Activated CD4-positive, alpha-beta memory T cell treated with anti-CD3 and anti-CD28 coated beads, Interleukin-2, amount 10 ng/mL, durations not matched to agents 7 days and 5 days (primary cell): Measurements from ENCODE around the gene EIF5. TPM values are rescaled to one million over a fixed set of nuclear protein-coding genes. Genes with fewer than 3 reads are reported as not detected.

Source experiments
- total RNA-seq, 2 experiments: library from RNA; stranded (reverse); gene quantifications; one replicate each; pipeline ENCODE4 v1.2.3, GENCODE V29; 2021

EIF5 gene
- total RNA-seq, 2 experiments from 2014 or later, result 188 to 197 TPM

Other genes with a start within 250 kb of the EIF5 start
- gene EXOC3L4, start 239.5 kb upstream of the EIF5 start, total RNA-seq, result not detected
- gene TNFAIP2, start 210.8 kb upstream of the EIF5 start, total RNA-seq, result under 1 TPM; 0.20 to 0.50 TPM
- gene MARK3, start 51.2 kb downstream of the EIF5 start, total RNA-seq, result 10 to 100 TPM; 76.0 to 84.2 TPM
- gene CKB, start 188.6 kb downstream of the EIF5 start, total RNA-seq, result 1 to 10 TPM; 3.8 to 5.5 TPM
- 1 to 10 TPM; 4.5 to 5.1 TPM for gene TRMT61A, start 195.0 kb downstream of the EIF5 start, total RNA-seq
- 10 to 100 TPM; 29.1 to 29.9 TPM for gene BAG5, start 228.4 kb downstream of the EIF5 start, total RNA-seq
- 10 to 100 TPM; 27.5 to 31.0 TPM for gene COA8, start 228.7 kb downstream of the EIF5 start, total RNA-seq